ENCODE measurements around the gene SRSF8.

Gene SRSF8

GRCh38 chr11:95070471-95070870 lies 3.8 kb downstream of the SRSF8 start:
- DNase-seq: no peak

- no peak for DNase-seq
These were observed 6.2 kb downstream of the SRSF8 start for GRCh38 chr11:95072948-95073347.

GRCh38 chr11:95074792-95075563 lies 8.3 kb downstream of the SRSF8 start:
- DNase-seq: no peak

- peak in 3 of 4 experiments; percentile 38 to 64 (median 58) for DNase-seq
These were observed 9.7 kb downstream of the SRSF8 start for GRCh38 chr11:95076416-95076815.

- no peak for DNase-seq
These were observed 10.3 kb downstream of the SRSF8 start for GRCh38 chr11:95076981-95077380.

GRCh38 chr11:95078526-95078925 lies 11.8 kb downstream of the SRSF8 start:
- DNase-seq: no peak

- no peak for DNase-seq
These were observed 14.3 kb downstream of the SRSF8 start for GRCh38 chr11:95081010-95081409.

- no peak for DNase-seq
These were observed 14.7 kb downstream of the SRSF8 start for GRCh38 chr11:95081412-95081811.

- no peak for DNase-seq
These were observed 15.9 kb downstream of the SRSF8 start for GRCh38 chr11:95082576-95083001.

- peak; percentile 63 to 83 (median 78) for DNase-seq
These were observed 17.8 kb downstream of the SRSF8 start for GRCh38 chr11:95084509-95084908.

- DNase-seq: peak in 2 of 4 experiments; percentile 17 to 28
These were observed 18.5 kb downstream of the SRSF8 start for GRCh38 chr11:95085117-95085816.

GRCh38 chr11:95086151-95086550 lies 19.4 kb downstream of the SRSF8 start:
- no peak for DNase-seq

- DNase-seq: no peak
These were observed 20.3 kb downstream of the SRSF8 start for GRCh38 chr11:95086836-95087570.

- peak; percentile 14 to 31 (median 26) for DNase-seq
These were observed 22.4 kb downstream of the SRSF8 start for GRCh38 chr11:95088946-95089619.

- DNase-seq: peak; percentile 91 to 96 (median 94)
These were observed 23.2 kb downstream of the SRSF8 start, which contains the start of gene ENDOD1 for GRCh38 chr11:95089620-95090542. TSS of gene ENDOD1 (plus strand) at chr11:95089846. CDS start at chr11:95089928, 82 bp downstream.

GRCh38 chr11:95091663-95092180 lies 25.0 kb downstream of the SRSF8 start:
- DNase-seq: no peak

GRCh38 chr11:95092549-95093324 lies 26.0 kb downstream of the SRSF8 start:
- DNase-seq: peak; percentile 41 to 68 (median 46)

GRCh38 chr11:95093548-95093947 lies 26.8 kb downstream of the SRSF8 start:
- DNase-seq: peak in 1 of 4 experiments; percentile 9

- DNase-seq: peak in 3 of 4 experiments; percentile 20 to 67 (median 53)
These were observed 29.3 kb downstream of the SRSF8 start for GRCh38 chr11:95095858-95096587.

Measured in suppressor macrophage (primary cell).